ENCODE measurements around the gene SMPDL3B. TPM values are rescaled to one million over a fixed set of nuclear protein-coding genes. Genes with fewer than 3 reads are reported as not detected.

SMPDL3B gene
- total RNA-seq (2014; rRNA removed; shearing (Covaris generic)) = 1.5 TPM in 1 of 2 replicates, not detected in the other

- DNase-seq (ENCODE audit: low spot score) = peak; percentile 13
Measured at GRCh38 chr1:27934818-27935549, at the start of gene SMPDL3B. TSS of gene SMPDL3B (plus strand) at chr1:27935000. CDS start at chr1:27935184, 184 bp downstream.

- DNase-seq (ENCODE audit: low spot score) = no peak
Measured at GRCh38 chr1:27885114-27885528, 49.7 kb upstream of the SMPDL3B start.

- DNase-seq (ENCODE audit: low spot score) = no peak
Measured at GRCh38 chr1:27885621-27886352, 49.0 kb upstream of the SMPDL3B start.

- DNase-seq (ENCODE audit: low spot score) = no peak
Measured at GRCh38 chr1:27886353-27886679, 48.5 kb upstream of the SMPDL3B start.

GRCh38 chr1:27886744-27887143, 48.1 kb upstream of the SMPDL3B start:
- DNase-seq (ENCODE audit: low spot score) = no peak

GRCh38 chr1:27887215-27888021, 47.4 kb upstream of the SMPDL3B start:
- DNase-seq (ENCODE audit: low spot score) = no peak

- DNase-seq (ENCODE audit: low spot score) = no peak
Measured at GRCh38 chr1:27889506-27889905, 45.3 kb upstream of the SMPDL3B start.

GRCh38 chr1:27891196-27891889, 43.5 kb upstream of the SMPDL3B start:
- no peak for DNase-seq (ENCODE audit: low spot score)

GRCh38 chr1:27894521-27894920, 40.3 kb upstream of the SMPDL3B start:
- DNase-seq (ENCODE audit: low spot score) = no peak

GRCh38 chr1:27906759-27907158, 28.0 kb upstream of the SMPDL3B start:
- no peak for DNase-seq (ENCODE audit: low spot score)

GRCh38 chr1:27912429-27912828, 22.4 kb upstream of the SMPDL3B start:
- no peak for DNase-seq (ENCODE audit: low spot score)

GRCh38 chr1:27915082-27915575, 19.7 kb upstream of the SMPDL3B start:
- DNase-seq (ENCODE audit: low spot score) = no peak

- DNase-seq (ENCODE audit: low spot score) = no peak
Measured at GRCh38 chr1:27922272-27922671, 12.5 kb upstream of the SMPDL3B start.

GRCh38 chr1:27928216-27928954, 6.4 kb upstream of the SMPDL3B start:
- DNase-seq (ENCODE audit: low spot score) = no peak

GRCh38 chr1:27931184-27931583, 3.6 kb upstream of the SMPDL3B start:
- no peak for DNase-seq (ENCODE audit: low spot score)

GRCh38 chr1:27931759-27932158, 3.0 kb upstream of the SMPDL3B start:
- no peak for DNase-seq (ENCODE audit: low spot score)

- no peak for DNase-seq (ENCODE audit: low spot score)
Measured at GRCh38 chr1:27935721-27936120, 921 bp downstream of the SMPDL3B start.

GRCh38 chr1:27936370-27936769, 1.6 kb downstream of the SMPDL3B start:
- DNase-seq (ENCODE audit: low spot score) = no peak

- DNase-seq (ENCODE audit: low spot score) = no peak
Measured at GRCh38 chr1:27937524-27937836, 2.7 kb downstream of the SMPDL3B start.

GRCh38 chr1:27938488-27938887, 3.7 kb downstream of the SMPDL3B start:
- DNase-seq (ENCODE audit: low spot score) = no peak

- DNase-seq (ENCODE audit: low spot score) = no peak
Measured at GRCh38 chr1:27940297-27940696, 5.5 kb downstream of the SMPDL3B start.
